HUES64 (cell line): ENCODE results near the gene GOLGA6C.

ENCODE experiments used
- H3K27ac ChIP-seq: 2 replicates; pipeline ENCODE4 v1.7.0; 2013; ENCODE audit warnings: low read depth, low read length, inconsistent platforms
- H3K27me3 ChIP-seq: 2 replicates; pipeline ENCODE4 v1.6.1; 2013; ENCODE audit warnings: mild to moderate bottlenecking, low read length; ENCODE audit not compliant: insufficient read depth
- H3K36me3 ChIP-seq: 2 replicates; pipeline ENCODE4 v1.6.1; 2013; ENCODE audit warnings: mild to moderate bottlenecking, low read length; ENCODE audit not compliant: insufficient read depth
- H3K4me1 ChIP-seq: 2 replicates; pipeline ENCODE4 v1.6.1; 2013; ENCODE audit warnings: mild to moderate bottlenecking, low read length, moderate library complexity; ENCODE audit not compliant: insufficient read depth
- H3K4me3 ChIP-seq: 2 replicates; pipeline ENCODE4 v1.5.1; 2013; ENCODE audit warnings: mild to moderate bottlenecking, low read length, moderate library complexity
- H3K9ac ChIP-seq: 2 replicates; pipeline ENCODE4 v1.6.1; 2013; ENCODE audit warnings: mild to moderate bottlenecking, low read depth, low read length
- H3K9me3 ChIP-seq: 2 replicates; pipeline ENCODE4 v1.6.1; 2013; ENCODE audit warnings: low read depth, low read length; ENCODE audit not compliant: insufficient read depth
- WGBS: fragments of 150-250, 120-280 bp; methylation state at CpG from one replicate; pipeline ENCODE4 v1.1.7; 2013; ENCODE audit warnings: missing lambda C conversion rate; 5-methylcytosine and 5-hydroxymethylcytosine counted together

The GOLGA6C gene

GRCh38 chr15:75228787-75229186 lies 29.3 kb upstream of the GOLGA6C start:
- H3K27ac ChIP-seq: no peak overlapping the region
- H3K4me3 ChIP-seq: no peak overlapping the region
- no peaks in the 10 kb centered on the region for H3K27me3 ChIP-seq
- no peaks in the 10 kb centered on the region for H3K4me1 ChIP-seq
- no peaks in the 10 kb centered on the region for H3K36me3 ChIP-seq
- H3K9me3 ChIP-seq: no peaks in the 10 kb centered on the region
- H3K9ac ChIP-seq: no peak overlapping the region
- WGBS: 92% methylated on average over 9 of the region's 9 CpGs

GRCh38 chr15:75229191-75230015 lies 28.7 kb upstream of the GOLGA6C start:
- Histone ChIP-seq H3K4me1 (no peaks in the 10 kb centered on the region), H3K4me3 (no peak overlapping the region), H3K27ac (no peak overlapping the region), H3K36me3 (no peaks in the 10 kb centered on the region), H3K9ac (no peak overlapping the region), H3K9me3 (no peaks in the 10 kb centered on the region), H3K27me3 (no peaks in the 10 kb centered on the region)
- 93% methylated on average over 21 of the region's 21 CpGs for WGBS

- no peak overlapping the region for H3K27ac ChIP-seq
- no peaks in the 10 kb centered on the region for H3K36me3 ChIP-seq
- WGBS: 82% methylated on average over 2 of the region's 2 CpGs
- no peaks in the 10 kb centered on the region for H3K4me1 ChIP-seq
- H3K9me3 ChIP-seq: no peaks in the 10 kb centered on the region
- no peak overlapping the region for H3K4me3 ChIP-seq
- no peak overlapping the region for H3K9ac ChIP-seq
- H3K27me3 ChIP-seq: no peaks in the 10 kb centered on the region
Observed at GRCh38 chr15:75230016-75230343, 28.2 kb upstream of the GOLGA6C start.

DNA sequence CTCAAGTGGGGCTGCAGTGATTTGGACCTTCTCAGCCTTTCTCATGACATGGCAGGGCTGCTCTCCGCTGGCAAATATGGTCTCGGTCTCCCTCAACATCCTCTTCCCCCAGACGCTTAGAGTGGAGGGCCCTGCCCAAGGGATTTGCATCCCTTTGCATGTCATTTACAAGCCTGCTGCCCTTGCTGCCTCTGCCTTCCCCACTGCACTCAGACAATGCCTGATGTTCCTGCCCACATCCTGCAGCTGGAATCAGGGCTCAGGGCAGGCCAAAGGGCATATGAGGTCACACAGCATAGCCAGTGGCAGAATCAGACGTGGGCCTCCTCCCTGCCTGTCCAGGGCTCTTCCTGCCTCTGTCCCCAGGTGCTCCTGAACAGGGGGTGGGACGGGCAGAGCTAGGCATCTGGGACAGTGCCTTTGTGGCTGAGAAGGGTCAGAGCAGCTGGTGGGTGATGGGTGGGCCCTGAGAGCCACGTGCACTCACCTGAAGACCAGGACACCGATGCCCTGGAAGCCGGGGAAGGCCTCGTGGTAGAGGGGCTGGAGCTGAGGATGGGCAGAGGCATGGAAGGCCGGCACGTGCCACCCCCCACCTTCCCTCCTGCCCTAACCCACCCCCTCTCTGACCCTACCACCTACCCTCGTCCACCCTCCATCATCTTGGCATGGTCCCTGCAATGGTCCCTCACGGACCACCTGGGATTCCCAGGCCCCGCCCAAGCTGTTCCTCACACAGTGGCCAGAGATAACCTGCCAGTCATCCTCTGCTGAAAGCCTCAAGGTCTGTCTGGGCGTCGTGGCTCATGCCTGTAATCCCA lies 27.4 kb upstream of the GOLGA6C start:
- Histone ChIP-seq H3K27ac (no peak overlapping the region), H3K36me3 (no peaks in the 10 kb centered on the region), H3K4me3 (no peak overlapping the region), H3K27me3 (no peaks in the 10 kb centered on the region), H3K9me3 (no peaks in the 10 kb centered on the region), H3K4me1 (no peaks in the 10 kb centered on the region), H3K9ac (no peak overlapping the region)
- 81% methylated on average over 16 of the region's 16 CpGs for WGBS

GRCh38 chr15:75231836-75232235 lies 26.3 kb upstream of the GOLGA6C start:
- no peak overlapping the region for H3K4me3 ChIP-seq
- no peaks in the 10 kb centered on the region for H3K4me1 ChIP-seq
- WGBS: 97% methylated on average over 4 of the region's 4 CpGs
- no peaks in the 10 kb centered on the region for H3K9me3 ChIP-seq
- no peak overlapping the region for H3K9ac ChIP-seq
- no peaks in the 10 kb centered on the region for H3K27me3 ChIP-seq
- H3K36me3 ChIP-seq: no peaks in the 10 kb centered on the region
- H3K27ac ChIP-seq: no peak overlapping the region

DNA sequence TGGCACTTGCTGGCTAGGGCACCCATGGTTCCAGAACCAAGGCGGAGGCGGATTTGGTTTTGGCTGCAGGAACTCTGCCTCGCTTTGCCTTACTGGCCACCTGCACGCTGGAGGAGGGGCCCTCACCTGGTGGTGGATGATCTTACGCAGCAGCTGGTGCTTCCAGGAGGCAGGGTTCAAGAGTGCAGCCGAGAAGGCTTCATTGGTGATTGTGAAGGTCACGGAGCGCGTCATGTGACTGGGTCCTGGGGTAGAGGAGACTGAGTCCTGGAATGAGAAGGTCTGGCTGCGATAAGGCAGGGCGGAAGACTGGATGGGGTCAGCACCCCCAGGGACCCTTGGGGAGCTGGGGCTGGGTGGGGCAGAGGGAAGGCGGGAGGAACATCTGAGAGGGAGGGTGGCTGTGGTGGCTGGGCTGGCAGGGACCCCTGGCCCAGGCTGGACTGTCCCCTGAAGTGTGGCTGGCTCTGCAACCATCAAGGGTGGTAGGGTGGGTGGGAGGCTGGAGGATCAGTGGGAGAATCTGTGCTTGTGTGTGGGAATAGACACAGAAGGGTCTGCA lies 25.8 kb upstream of the GOLGA6C start:
- WGBS: 93% methylated on average over 12 of the region's 12 CpGs

GRCh38 chr15:75232826-75233503 lies 25.2 kb upstream of the GOLGA6C start:
- H3K4me3 ChIP-seq: no peak overlapping the region
- H3K9me3 ChIP-seq: no peaks in the 10 kb centered on the region
- no peak overlapping the region for H3K9ac ChIP-seq
- 92% methylated on average over 17 of the region's 17 CpGs for WGBS
- H3K27me3 ChIP-seq: no peaks in the 10 kb centered on the region
- H3K4me1 ChIP-seq: no peaks in the 10 kb centered on the region
- no peak overlapping the region for H3K27ac ChIP-seq
- no peaks in the 10 kb centered on the region for H3K36me3 ChIP-seq

More for the DNA sequence above, 25.8 kb upstream of the GOLGA6C start:
- H3K27me3 ChIP-seq: no peaks in the 10 kb centered on the region
- no peak overlapping the region for H3K4me3 ChIP-seq
- no peak overlapping the region for H3K9ac ChIP-seq
- H3K27ac ChIP-seq: no peak overlapping the region
- no peaks in the 10 kb centered on the region for H3K4me1 ChIP-seq
- no peaks in the 10 kb centered on the region for H3K36me3 ChIP-seq
- no peaks in the 10 kb centered on the region for H3K9me3 ChIP-seq

GRCh38 chr15:75233504-75234190 lies 24.5 kb upstream of the GOLGA6C start:
- WGBS: 87% methylated on average over 14 of the region's 14 CpGs
- no peak overlapping the region for H3K9ac ChIP-seq
- H3K4me1 ChIP-seq: no peaks in the 10 kb centered on the region
- H3K4me3 ChIP-seq: no peak overlapping the region
- no peaks in the 10 kb centered on the region for H3K27me3 ChIP-seq
- H3K27ac ChIP-seq: no peak overlapping the region
- no peaks in the 10 kb centered on the region for H3K9me3 ChIP-seq
- H3K36me3 ChIP-seq: no peaks in the 10 kb centered on the region

GRCh38 chr15:75234191-75234810 lies 23.8 kb upstream of the GOLGA6C start:
- 92% methylated on average over 5 of the region's 5 CpGs for WGBS
- H3K4me1 ChIP-seq: no peaks in the 10 kb centered on the region
- no peaks in the 10 kb centered on the region for H3K9me3 ChIP-seq
- H3K27ac ChIP-seq: no peak overlapping the region
- no peaks in the 10 kb centered on the region for H3K27me3 ChIP-seq
- no peaks in the 10 kb centered on the region for H3K36me3 ChIP-seq
- H3K9ac ChIP-seq: no peak overlapping the region
- H3K4me3 ChIP-seq: no peak overlapping the region

DNA sequence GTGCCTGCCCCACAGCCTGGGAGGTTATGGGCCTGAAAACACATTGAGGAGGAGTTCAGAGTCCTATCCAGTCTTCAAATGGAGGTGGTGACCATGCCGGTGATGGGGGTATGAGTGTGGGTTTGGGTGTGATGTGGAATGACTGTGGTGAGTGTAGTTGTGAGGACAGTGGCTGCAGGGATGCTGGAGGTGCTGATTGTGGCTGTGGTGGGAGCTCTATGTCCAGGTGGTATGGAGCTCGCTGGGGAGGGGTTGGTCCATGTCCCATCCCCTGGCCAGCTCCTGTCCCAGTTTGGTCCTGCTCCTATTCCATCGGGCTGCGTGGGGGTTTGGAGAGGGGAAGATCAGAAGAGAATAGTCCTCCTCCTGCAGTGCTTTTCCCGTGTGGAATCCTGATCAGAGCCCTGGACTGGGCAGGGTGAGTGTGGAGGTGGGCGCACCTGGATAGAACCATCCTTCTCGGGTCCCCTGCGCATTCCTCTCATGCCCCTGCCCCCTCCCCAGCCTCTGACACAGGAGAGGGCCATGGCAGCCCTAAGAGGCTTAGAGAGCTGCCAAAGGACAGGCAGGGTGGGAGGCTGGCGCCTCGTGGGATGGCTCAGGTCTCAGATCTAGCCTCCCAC lies 23.0 kb upstream of the GOLGA6C start:
- H3K27me3 ChIP-seq: no peaks in the 10 kb centered on the region
- WGBS: 92% methylated on average over 10 of the region's 10 CpGs
- no peaks in the 10 kb centered on the region for H3K9me3 ChIP-seq
- H3K36me3 ChIP-seq: no peaks in the 10 kb centered on the region
- H3K27ac ChIP-seq: no peak overlapping the region
- no peak overlapping the region for H3K4me3 ChIP-seq
- H3K4me1 ChIP-seq: no peaks in the 10 kb centered on the region
- H3K9ac ChIP-seq: no peak overlapping the region
